Parathyroid adenoma (tissue), 2 donors: ENCODE data around the gene SNCA.

Source experiments
- H2AFZ ChIP-seq: fragments of 300-600 bp; sonication (generic); one replicate; pipeline ENCODE4 v1.7.0; 2017; ENCODE audit warnings: antibody characterized with exemption, mild to moderate bottlenecking
- H3K27ac ChIP-seq: fragments of 300-600 bp; sonication (generic); one replicate; pipeline ENCODE4 v1.7.0; 2017
- H3K27me3 ChIP-seq: fragments of 300-600 bp; sonication (generic); one replicate; pipeline ENCODE4 v1.7.0; 2017; ENCODE audit warnings: low read length; ENCODE audit not compliant: control insufficient read depth, insufficient read depth
- H3K36me3 ChIP-seq: fragments of 300-600 bp; sonication (generic); one replicate; pipeline ENCODE4 v1.7.0; 2017; ENCODE audit warnings: low read length; ENCODE audit not compliant: control insufficient read depth, insufficient read depth
- H3K4me1 ChIP-seq: fragments of 300-600 bp; sonication (generic); one replicate; pipeline ENCODE4 v1.7.0; 2017; ENCODE audit warnings: control low read depth
- H3K4me2 ChIP-seq: fragments of 300-600 bp; sonication (generic); one replicate; pipeline ENCODE4 v1.7.0; 2017; ENCODE audit warnings: low read length
- H3K4me3 ChIP-seq: fragments of 300-600 bp; sonication (generic); one replicate; pipeline ENCODE4 v1.7.0; 2017; ENCODE audit warnings: low read depth, low read length
- H3K79me2 ChIP-seq: fragments of 300-600 bp; sonication (generic); one replicate; pipeline ENCODE4 v1.7.0; 2017; ENCODE audit warnings: control low read depth
- H3K9ac ChIP-seq: fragments of 300-600 bp; sonication (generic); one replicate; pipeline ENCODE4 v1.7.0; 2017; ENCODE audit warnings: mild to moderate bottlenecking
- H3K9me3 ChIP-seq: fragments of 300-600 bp; sonication (generic); one replicate; pipeline ENCODE4 v1.7.0; 2017; ENCODE audit warnings: low read length; ENCODE audit not compliant: control insufficient read depth
- CTCF ChIP-seq: fragments of 300-600 bp; sonication (generic); IDR thresholded peaks from one replicate; pipeline ENCODE4 v1.7.0; 2017; ENCODE audit warnings: antibody characterized with exemption, mild to moderate bottlenecking
- donor health status: primary hyperparathyroidism.

The SNCA gene

GRCh38 chr4:89746377-89746776 lies 90.6 kb downstream of the SNCA start:
- Histone ChIP-seq H3K9ac (no peak overlapping the region), H3K27me3 (no peaks in the 10 kb centered on the region), H3K4me2 (no peak overlapping the region), H3K4me3 (no peak overlapping the region), H3K9me3 (no peaks in the 10 kb centered on the region), H3K4me1 (no peaks in the 10 kb centered on the region), H3K27ac (no peak overlapping the region), H2AFZ (no peak overlapping the region), H3K36me3 (no peaks in the 10 kb centered on the region), H3K79me2 (no peaks in the 10 kb centered on the region)
- TF ChIP-seq CTCF, result no peak

GRCh38 chr4:89745708-89746107 lies 91.3 kb downstream of the SNCA start:
- H2AFZ ChIP-seq, result no peak overlapping the region
- H3K4me3 ChIP-seq, result no peak overlapping the region
- no peaks in the 10 kb centered on the region for H3K36me3 ChIP-seq
- H3K27me3 ChIP-seq, result no peaks in the 10 kb centered on the region
- no peak overlapping the region for H3K9ac ChIP-seq
- TF ChIP-seq CTCF, result no peak
- H3K4me2 ChIP-seq, result no peak overlapping the region
- no peaks in the 10 kb centered on the region for H3K4me1 ChIP-seq
- H3K79me2 ChIP-seq, result no peaks in the 10 kb centered on the region
- no peak overlapping the region for H3K27ac ChIP-seq
- no peaks in the 10 kb centered on the region for H3K9me3 ChIP-seq

- no peak overlapping the region for H3K27ac ChIP-seq
- H3K9me3 ChIP-seq, result no peaks in the 10 kb centered on the region
- no peak overlapping the region for H2AFZ ChIP-seq
- H3K36me3 ChIP-seq, result no peaks in the 10 kb centered on the region
- H3K79me2 ChIP-seq, result no peaks in the 10 kb centered on the region
- H3K9ac ChIP-seq, result no peak overlapping the region
- H3K4me2 ChIP-seq, result no peak overlapping the region
- H3K27me3 ChIP-seq, result no peaks in the 10 kb centered on the region
- TF ChIP-seq CTCF, result no peak
- no peaks in the 10 kb centered on the region for H3K4me1 ChIP-seq
- H3K4me3 ChIP-seq, result no peak overlapping the region
Observed at GRCh38 chr4:89744914-89745313, 92.0 kb downstream of the SNCA start.

- Histone ChIP-seq H3K27ac (no peak overlapping the region), H3K4me3 (no peak overlapping the region), H3K4me2 (no peak overlapping the region), H3K9me3 (no peaks in the 10 kb centered on the region), H3K27me3 (no peaks in the 10 kb centered on the region), H3K36me3 (no peaks in the 10 kb centered on the region), H3K9ac (no peak overlapping the region), H3K79me2 (no peaks in the 10 kb centered on the region), H3K4me1 (no peaks in the 10 kb centered on the region), H2AFZ (no peak overlapping the region)
- TF ChIP-seq CTCF, result no peak
Observed at GRCh38 chr4:89741768-89742167, 95.2 kb downstream of the SNCA start.

- no peaks in the 10 kb centered on the region for H3K79me2 ChIP-seq
- H3K36me3 ChIP-seq, result no peaks in the 10 kb centered on the region
- TF ChIP-seq CTCF, result no peak
- H3K9me3 ChIP-seq, result no peaks in the 10 kb centered on the region
- H3K27ac ChIP-seq, result no peak overlapping the region
- no peak overlapping the region for H3K4me2 ChIP-seq
- no peak overlapping the region for H3K4me3 ChIP-seq
- no peaks in the 10 kb centered on the region for H3K4me1 ChIP-seq
- no peak overlapping the region for H2AFZ ChIP-seq
- no peaks in the 10 kb centered on the region for H3K27me3 ChIP-seq
- no peak overlapping the region for H3K9ac ChIP-seq
Observed at GRCh38 chr4:89739311-89739988, 97.5 kb downstream of the SNCA start.
